ENCODE results near the gene TMEM234.

The TMEM234 gene

DNA sequence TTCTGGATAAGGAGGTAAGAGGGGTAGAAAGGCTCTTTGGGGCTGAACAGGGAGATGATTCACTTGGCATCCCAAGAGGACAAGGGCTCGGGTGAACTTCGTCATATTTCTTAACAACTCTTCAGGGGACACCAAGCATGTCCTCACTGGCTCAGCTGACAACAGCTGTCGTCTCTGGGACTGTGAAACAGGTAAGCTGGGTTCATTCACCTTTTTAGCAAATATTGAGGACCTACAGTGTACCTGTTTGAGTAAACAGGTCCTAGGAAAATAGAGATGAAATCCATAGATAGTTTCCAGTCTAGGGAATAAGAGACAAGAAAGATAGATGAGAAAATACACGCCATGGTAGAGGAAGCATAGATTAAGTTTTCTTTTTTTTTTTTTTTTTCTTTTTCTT is 2.1 kb upstream of the TMEM234 start:
- TF ChIP-seq, protein P1, sequence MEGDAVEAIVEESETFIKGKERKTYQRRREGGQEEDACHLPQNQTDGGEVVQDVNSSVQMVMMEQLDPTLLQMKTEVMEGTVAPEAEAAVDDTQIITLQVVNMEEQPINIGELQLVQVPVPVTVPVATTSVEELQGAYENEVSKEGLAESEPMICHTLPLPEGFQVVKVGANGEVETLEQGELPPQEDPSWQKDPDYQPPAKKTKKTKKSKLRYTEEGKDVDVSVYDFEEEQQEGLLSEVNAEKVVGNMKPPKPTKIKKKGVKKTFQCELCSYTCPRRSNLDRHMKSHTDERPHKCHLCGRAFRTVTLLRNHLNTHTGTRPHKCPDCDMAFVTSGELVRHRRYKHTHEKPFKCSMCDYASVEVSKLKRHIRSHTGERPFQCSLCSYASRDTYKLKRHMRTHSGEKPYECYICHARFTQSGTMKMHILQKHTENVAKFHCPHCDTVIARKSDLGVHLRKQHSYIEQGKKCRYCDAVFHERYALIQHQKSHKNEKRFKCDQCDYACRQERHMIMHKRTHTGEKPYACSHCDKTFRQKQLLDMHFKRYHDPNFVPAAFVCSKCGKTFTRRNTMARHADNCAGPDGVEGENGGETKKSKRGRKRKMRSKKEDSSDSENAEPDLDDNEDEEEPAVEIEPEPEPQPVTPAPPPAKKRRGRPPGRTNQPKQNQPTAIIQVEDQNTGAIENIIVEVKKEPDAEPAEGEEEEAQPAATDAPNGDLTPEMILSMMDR (IDR thresholded peaks at IDR 0.05; ENCODE audit: low read depth, low read length) = no peak
- no peak for TF ChIP-seq POLR2A (IDR thresholded peaks at IDR 0.05; ENCODE audit: extremely low read depth, insufficient read length)
- TF ChIP-seq MYC (IDR thresholded peaks at IDR 0.05; ENCODE audit: low read depth, low read length) = no peak
- TF ChIP-seq, protein P2, sequence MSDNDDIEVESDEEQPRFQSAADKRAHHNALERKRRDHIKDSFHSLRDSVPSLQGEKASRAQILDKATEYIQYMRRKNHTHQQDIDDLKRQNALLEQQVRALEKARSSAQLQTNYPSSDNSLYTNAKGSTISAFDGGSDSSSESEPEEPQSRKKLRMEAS (IDR thresholded peaks at IDR 0.05; ENCODE audit: low read depth, low read length) = no peak

DNA sequence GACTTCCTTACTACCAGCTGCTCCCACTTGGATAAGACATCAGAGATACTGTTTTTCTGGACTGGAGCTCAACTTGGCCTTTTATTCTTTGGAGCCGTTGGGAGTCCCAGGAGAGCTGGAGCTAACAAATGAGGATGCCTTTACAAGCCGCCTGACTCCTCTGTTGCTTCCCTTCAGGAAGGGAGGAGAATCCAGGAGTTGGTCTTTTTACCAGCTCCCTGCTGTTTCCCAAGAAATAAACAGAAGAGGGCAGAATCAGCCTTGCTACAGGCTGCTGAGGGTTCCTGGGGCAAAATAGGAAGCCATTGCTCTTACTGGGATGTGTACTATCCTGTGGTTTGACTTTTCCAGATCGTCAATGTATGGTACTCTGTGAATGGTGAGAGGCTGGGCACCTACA is 1.5 kb upstream of the TMEM234 start:
- TF ChIP-seq POLR2A (IDR thresholded peaks at IDR 0.05; ENCODE audit: extremely low read depth, insufficient read length) (no peak), MYC (IDR thresholded peaks at IDR 0.05; ENCODE audit: low read depth, low read length) (no peak)
- TF ChIP-seq, protein P1 (IDR thresholded peaks at IDR 0.05; ENCODE audit: low read depth, low read length) = no peak
- TF ChIP-seq, protein P2 (IDR thresholded peaks at IDR 0.05; ENCODE audit: low read depth, low read length) = no peak
- DNase-seq (ENCODE audit: low read depth) = no peak
- H3K4me3 ChIP-seq (ENCODE audit: low read depth, low read length) = peak overlapping the region; percentile 3

More for the DNA sequence above, 2.1 kb upstream of the TMEM234 start:
- DNase-seq (ENCODE audit: low read depth) = no peak
- H3K4me3 ChIP-seq (ENCODE audit: low read depth, low read length) = no peak overlapping the region

DNA sequence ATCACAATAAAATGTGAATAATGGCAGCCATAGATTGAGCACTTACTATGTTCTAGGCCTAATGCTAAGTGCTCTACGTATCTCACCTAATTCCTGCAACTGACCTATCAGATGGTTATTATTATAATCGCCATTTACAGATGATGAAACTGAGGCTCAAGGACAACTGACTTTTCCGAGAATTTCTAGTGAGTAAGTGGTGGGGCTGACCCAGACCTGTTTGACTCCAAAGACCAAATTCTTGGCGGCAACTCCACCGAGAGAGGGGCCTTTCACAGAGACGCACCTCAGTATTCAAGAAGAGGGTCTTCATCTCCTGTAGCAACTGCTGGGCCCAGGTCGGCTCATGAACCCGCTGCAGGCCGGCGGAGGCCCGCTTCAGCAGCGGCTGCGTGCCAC is 573 bp downstream of the TMEM234 start:
- H3K4me3 ChIP-seq (ENCODE audit: low read depth, low read length) = peak overlapping the region; percentile 95
- DNase-seq (ENCODE audit: low read depth) = no peak
- TF ChIP-seq MYC (IDR thresholded peaks at IDR 0.05; ENCODE audit: low read depth, low read length) (no peak), POLR2A (IDR thresholded peaks at IDR 0.05; ENCODE audit: extremely low read depth, insufficient read length) (no peak)
- TF ChIP-seq, protein P2 (IDR thresholded peaks at IDR 0.05; ENCODE audit: low read depth, low read length) = no peak
- TF ChIP-seq, protein P1 (IDR thresholded peaks at IDR 0.05; ENCODE audit: low read depth, low read length) = no peak

DNA sequence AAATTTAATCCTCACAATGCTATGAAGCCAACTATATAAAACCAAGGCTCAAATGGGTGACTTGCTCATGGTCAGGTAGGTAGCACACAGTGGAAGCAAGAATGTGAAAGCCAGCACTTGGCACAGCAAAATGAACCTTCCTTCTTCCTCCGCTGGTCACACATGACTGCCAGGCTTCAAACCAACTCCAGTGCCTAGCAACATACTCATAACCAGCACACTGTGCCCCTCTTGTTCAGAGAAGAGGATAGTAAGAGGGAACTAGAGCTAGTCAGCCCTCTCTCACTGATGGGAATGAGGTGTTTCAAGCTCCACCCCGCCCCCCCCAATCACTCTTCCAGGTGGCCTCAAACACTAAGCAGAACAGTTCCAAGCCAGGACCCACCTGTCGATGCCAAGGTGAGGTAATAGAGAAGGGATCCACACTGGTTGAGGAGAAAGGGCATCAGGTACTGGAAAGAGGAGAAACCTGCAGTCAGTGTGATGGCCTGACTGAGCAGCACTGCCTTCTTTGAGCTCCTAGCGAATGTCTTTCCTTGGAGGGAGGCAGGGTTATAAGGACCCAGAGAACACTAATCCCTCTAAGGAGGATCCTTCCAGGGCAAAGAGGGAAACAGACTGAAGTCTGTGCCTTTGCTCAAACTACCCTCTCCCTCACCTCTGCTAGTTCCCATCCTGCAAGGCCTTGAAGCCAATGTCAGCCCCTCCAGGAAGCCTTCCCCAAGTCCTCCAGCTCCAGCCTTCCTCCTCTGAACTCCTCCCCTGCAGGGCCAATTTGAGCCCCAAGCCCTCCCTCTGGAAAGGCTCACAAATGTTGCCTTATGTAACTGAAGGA is 1.2 kb downstream of the TMEM234 start:
- DNase-seq (ENCODE audit: low read depth) = no peak
- no peak for TF ChIP-seq MYC (IDR thresholded peaks at IDR 0.05; ENCODE audit: low read depth, low read length)
- TF ChIP-seq POLR2A (IDR thresholded peaks at IDR 0.05; ENCODE audit: extremely low read depth, insufficient read length) = no peak
- TF ChIP-seq, protein P1 (IDR thresholded peaks at IDR 0.05; ENCODE audit: low read depth, low read length) = no peak
- TF ChIP-seq, protein P2 (IDR thresholded peaks at IDR 0.05; ENCODE audit: low read depth, low read length) = no peak
- H3K4me3 ChIP-seq (ENCODE audit: low read depth, low read length) = peak overlapping the region; percentile 95

DNA sequence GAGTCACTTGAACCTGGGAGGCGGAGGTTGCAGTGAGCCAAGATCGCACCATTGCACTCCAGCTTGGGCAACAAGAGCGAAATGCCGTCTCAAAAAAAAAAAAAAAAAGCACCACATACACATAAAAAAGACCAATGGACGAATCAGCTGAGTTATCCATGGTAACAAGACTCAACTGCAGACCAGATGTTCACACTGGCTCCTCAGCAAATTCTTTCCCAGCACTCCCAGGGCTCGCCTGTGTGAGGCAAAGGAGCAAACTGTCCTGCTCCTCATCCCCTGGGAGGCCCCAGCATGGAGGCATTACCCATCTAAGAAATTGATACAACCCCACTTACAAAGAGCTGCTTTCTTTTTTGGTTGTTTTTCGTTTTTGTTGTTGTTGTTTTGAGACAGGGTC is 3.1 kb downstream of the TMEM234 start:
- no peak for DNase-seq (ENCODE audit: low read depth)
- TF ChIP-seq POLR2A (IDR thresholded peaks at IDR 0.05; ENCODE audit: extremely low read depth, insufficient read length) (no peak), MYC (IDR thresholded peaks at IDR 0.05; ENCODE audit: low read depth, low read length) (no peak)
- TF ChIP-seq, protein P2 (IDR thresholded peaks at IDR 0.05; ENCODE audit: low read depth, low read length) = no peak
- TF ChIP-seq, protein P1 (IDR thresholded peaks at IDR 0.05; ENCODE audit: low read depth, low read length) = no peak
- H3K4me3 ChIP-seq (ENCODE audit: low read depth, low read length) = no peak overlapping the region
